Endothelial cell of umbilical vein (primary cell): ENCODE measurements around the gene KLHL35. TPM values are rescaled to one million over a fixed set of nuclear protein-coding genes. Genes with fewer than 3 reads are reported as not detected.

Experiments used
- BruUV-seq: library from RNA; stranded (reverse); fragments of 400-500 nt; replicated peaks from 2 replicates; lab custom pipeline; 2021; lab: Mats Ljungman, UMichigan
- CTCF ChIA-PET: fragments of 300-600, 350-600 bp; sonication (Branson Sonifier 250); formaldehyde crosslinking; loops from one replicate; lab custom pipeline; 2021; ENCODE audit warnings: antibody characterized with exemption, inconsistent platforms; lab: Charles Lee
- POLR2A ChIA-PET: fragments of 300-600, 350-600 bp; sonication (Branson Sonifier 250); formaldehyde crosslinking; loops from one replicate; lab custom pipeline; 2021; ENCODE audit warnings: antibody characterized with exemption, inconsistent platforms; lab: Charles Lee
- DNase-seq: peaks from one replicate; pipeline ENCODE4 v3.0.0-alpha.2; 2011; ENCODE audit warnings: low read depth, low spot score
- FAIRE-seq: peaks from 2 replicates; lab custom pipeline; 2011; peaks lifted over from hg19 to GRCh38; lab: Jason Lieb, UNC
- H2AFZ ChIP-seq: 2 replicates; pipeline ENCODE4 v1.6.0; 2012; ENCODE audit warnings: low read depth, low read length, control low read depth, inconsistent platforms
- H3K27ac ChIP-seq: 2 replicates; pipeline ENCODE4 v1.5.1; 2011; ENCODE audit warnings: low read depth, mild to moderate bottlenecking, control low read depth, low read length, moderate library complexity; ENCODE audit not compliant: insufficient read depth
- H3K27me3 ChIP-seq, 2 experiments: 2 replicates each; pipeline versions ENCODE4 v1.6.0 to v1.6.1; 2011; ENCODE audit warnings: low read length in 2 of 2, mixed read lengths in 1 of 2; ENCODE audit not compliant: control insufficient read depth in 2 of 2, insufficient read depth in 2 of 2
- H3K36me3 ChIP-seq, 2 experiments: 2 replicates in 1 of 2; 3 replicates in 1 of 2; pipeline ENCODE4 v1.5.1; 2011; ENCODE audit warnings: low read length in 2 of 2, mild to moderate bottlenecking in 1 of 2, moderate library complexity in 1 of 2; ENCODE audit not compliant: control insufficient read depth in 2 of 2, insufficient read depth in 2 of 2; ENCODE audit errors: extremely low read depth in 1 of 2
- H3K4me1 ChIP-seq: 3 replicates; pipeline ENCODE4 v1.5.1; 2011; ENCODE audit warnings: mild to moderate bottlenecking, low read length; ENCODE audit not compliant: control insufficient read depth, insufficient read depth; ENCODE audit errors: extremely low read depth
- H3K4me2 ChIP-seq: 2 replicates; pipeline ENCODE4 v1.6.1; 2011; ENCODE audit warnings: low read length, control low read depth, mixed read lengths; ENCODE audit not compliant: insufficient read depth
- H3K4me3 ChIP-seq, 3 experiments: fragments of 200-600 bp in 1 of 3; sonication (generic), shearing (Covaris generic) in 1 of 3; replicated peaks in 1 of 3; 2 replicates each; pipeline ENCODE4 v1.5.1; 2011 to 2016; ENCODE audit warnings: control low read depth in 3 of 3, low read length in 3 of 3, mild to moderate bottlenecking in 2 of 3, inconsistent platforms in 1 of 3, low read depth in 1 of 3, moderate library complexity in 1 of 3; ENCODE audit not compliant: insufficient read depth in 1 of 3
- H3K79me2 ChIP-seq: 2 replicates; pipeline ENCODE4 v1.6.0; 2012; ENCODE audit warnings: low read length, inconsistent platforms; ENCODE audit not compliant: control insufficient read depth, insufficient read depth
- H3K9ac ChIP-seq: replicated peaks from 2 replicates; pipeline ENCODE3; 2011; ENCODE audit warnings: low read length, control low read depth; ENCODE audit not compliant: insufficient read depth; ENCODE audit errors: extremely low read depth
- H3K9me1 ChIP-seq: replicated peaks from 3 replicates; pipeline ENCODE4 v1.6.0; 2011; ENCODE audit warnings: mild to moderate bottlenecking, low read length; ENCODE audit not compliant: control insufficient read depth, insufficient read depth; ENCODE audit errors: extremely low read depth
- H3K9me3 ChIP-seq: replicated peaks from 2 replicates; pipeline ENCODE4 v1.5.1; 2012; ENCODE audit warnings: low read length, inconsistent platforms; ENCODE audit not compliant: control insufficient read depth, insufficient read depth
- H4K20me1 ChIP-seq: replicated peaks from 2 replicates; pipeline ENCODE3; 2011; ENCODE audit warnings: mild to moderate bottlenecking, low read length; ENCODE audit not compliant: control insufficient read depth, insufficient read depth; ENCODE audit errors: extremely low read depth
- EZH2 ChIP-seq: IDR thresholded peaks from 2 replicates; pipeline ENCODE4 v1.6.1; 2012; ENCODE audit warnings: borderline replicate concordance, low read depth, mild to moderate bottlenecking, moderate library complexity, low read length, inconsistent platforms; ENCODE audit not compliant: severe bottlenecking
- FOS ChIP-seq: IDR thresholded peaks from 2 replicates; pipeline ENCODE4 v1.6.1; 2011; ENCODE audit warnings: mild to moderate bottlenecking, low read length, moderate library complexity, borderline replicate concordance; ENCODE audit not compliant: insufficient read depth
- MYC ChIP-seq: IDR thresholded peaks from one replicate; pipeline ENCODE4 v1.6.1; 2011; ENCODE audit warnings: mild to moderate bottlenecking, low read depth, low read length
- dilution Hi-C: fragments of 300-500 bp; cut with MboI; formaldehyde crosslinking; loops from one replicate; pipeline ENCODE4 v1.15.0; 2019; ENCODE audit warnings: low sequenced_read_pairs; ENCODE audit not compliant: extremely low pct_ligation_motif_present
- intact Hi-C: fragments of 100-400 bp; cut with micrococcal nuclease; formaldehyde crosslinking; loops from one replicate; pipeline ENCODE4 v1.10.0; 2022
- polyA plus RNA-seq, 4 experiments: library from polyadenylated mRNA; depleted of rRNA in 3 of 4; stranded (reverse) in 3 of 4; unstranded in 1 of 4; fragments of >200 nt; gene quantifications; 2 replicates each; pipeline versions ENCODE4 v1.2.1 to v1.2.3, GENCODE V29; 2011 to 2012; ENCODE audit warnings: missing spikeins in 1 of 4
- total RNA-seq: library from RNA; stranded (reverse); gene quantifications from 2 replicates; pipeline ENCODE4 v1.2.3, GENCODE V29; 2021
- TF ChIP-seq, protein P1 (sequence below): IDR thresholded peaks from 2 replicates; pipeline ENCODE4 v1.6.1; 2011; ENCODE audit not compliant: insufficient read depth, insufficient read length
- TF ChIP-seq, protein P2 (sequence below), 2 donors: IDR thresholded peaks; 1 replicate in 1 of 2; 2 replicates in 1 of 2; pipeline ENCODE4 v1.5.1; 2011; ENCODE audit warnings: low read length in 2 of 2, mild to moderate bottlenecking in 2 of 2, moderate library complexity in 2 of 2, control low read depth in 1 of 2, inconsistent platforms in 1 of 2, low read depth in 1 of 2; ENCODE audit not compliant: insufficient read depth in 1 of 2; ENCODE audit errors: extremely low read depth in 1 of 2

KLHL35 gene
- total and polyA plus RNA-seq, 2 donors (not counting 3 experiments of a cell fraction or from before 2014, with no cell fraction given), result 0.97 to 2.3 TPM

DNA sequence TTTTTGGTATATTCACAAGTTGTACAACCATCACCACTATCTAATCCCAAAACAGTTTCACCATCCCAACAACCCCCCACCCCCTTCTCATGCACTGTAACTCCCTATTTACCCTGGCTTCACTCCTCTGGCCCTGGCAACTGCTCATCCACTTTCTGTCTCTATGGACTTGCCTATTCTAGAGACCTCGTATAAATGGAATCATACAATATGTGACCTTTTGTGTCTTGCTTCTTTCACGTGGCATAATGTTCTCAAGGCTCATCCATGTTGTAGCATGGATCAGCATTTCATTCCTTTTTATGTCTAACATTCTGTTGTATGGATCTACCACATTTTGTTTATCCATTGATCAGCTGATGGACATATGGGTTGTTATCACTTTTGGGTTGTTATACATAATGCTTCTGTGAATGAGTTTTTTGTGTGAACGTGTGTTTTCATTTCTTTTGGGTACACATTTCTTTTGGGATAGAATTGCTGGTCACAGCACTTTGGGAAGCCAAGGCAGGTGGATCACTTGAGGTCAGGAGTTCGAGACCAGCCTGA is 46.7 kb upstream of the KLHL35 start:
- H4K20me1 ChIP-seq, result no peaks in the 10 kb centered on the region
- DNase-seq, result no peak
- H3K79me2 ChIP-seq, result no peaks in the 10 kb centered on the region
- TF ChIP-seq MYC (no peak), FOS (no peak), EZH2 (no peak)
- TF ChIP-seq, protein P1, sequence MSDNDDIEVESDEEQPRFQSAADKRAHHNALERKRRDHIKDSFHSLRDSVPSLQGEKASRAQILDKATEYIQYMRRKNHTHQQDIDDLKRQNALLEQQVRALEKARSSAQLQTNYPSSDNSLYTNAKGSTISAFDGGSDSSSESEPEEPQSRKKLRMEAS, result no peak
- TF ChIP-seq, protein P2, sequence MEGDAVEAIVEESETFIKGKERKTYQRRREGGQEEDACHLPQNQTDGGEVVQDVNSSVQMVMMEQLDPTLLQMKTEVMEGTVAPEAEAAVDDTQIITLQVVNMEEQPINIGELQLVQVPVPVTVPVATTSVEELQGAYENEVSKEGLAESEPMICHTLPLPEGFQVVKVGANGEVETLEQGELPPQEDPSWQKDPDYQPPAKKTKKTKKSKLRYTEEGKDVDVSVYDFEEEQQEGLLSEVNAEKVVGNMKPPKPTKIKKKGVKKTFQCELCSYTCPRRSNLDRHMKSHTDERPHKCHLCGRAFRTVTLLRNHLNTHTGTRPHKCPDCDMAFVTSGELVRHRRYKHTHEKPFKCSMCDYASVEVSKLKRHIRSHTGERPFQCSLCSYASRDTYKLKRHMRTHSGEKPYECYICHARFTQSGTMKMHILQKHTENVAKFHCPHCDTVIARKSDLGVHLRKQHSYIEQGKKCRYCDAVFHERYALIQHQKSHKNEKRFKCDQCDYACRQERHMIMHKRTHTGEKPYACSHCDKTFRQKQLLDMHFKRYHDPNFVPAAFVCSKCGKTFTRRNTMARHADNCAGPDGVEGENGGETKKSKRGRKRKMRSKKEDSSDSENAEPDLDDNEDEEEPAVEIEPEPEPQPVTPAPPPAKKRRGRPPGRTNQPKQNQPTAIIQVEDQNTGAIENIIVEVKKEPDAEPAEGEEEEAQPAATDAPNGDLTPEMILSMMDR (IDR thresholded peaks at IDR 0.05; ENCODE audit: extremely low read depth in 1 of 2, insufficient read depth in 1 of 2, low read depth in 1 of 2, low read length in 2 of 2), result no peak
- no TSS peak for BruUV-seq
- dilution Hi-C loops (no loop called here), intact Hi-C loops (no loop called here)
- no peaks in the 10 kb centered on the region for H3K27me3 ChIP-seq
- H3K9me1 ChIP-seq, result no peaks in the 10 kb centered on the region
- H3K4me3 ChIP-seq, result no peak overlapping the region
- ChIA-PET CTCF (no interaction called here), POLR2A (no interaction called here)
- no peak for FAIRE-seq
- no peaks in the 10 kb centered on the region for H3K9me3 ChIP-seq
- peaks cover 0 to 3% of the 10 kb centered on the region in 2 experiments for H3K36me3 ChIP-seq
- peaks cover 17% of the 10 kb centered on the region for H3K4me1 ChIP-seq
- no peak overlapping the region for H3K9ac ChIP-seq
- no peak overlapping the region for H2AFZ ChIP-seq
- H3K4me2 ChIP-seq, result no peak overlapping the region
- H3K27ac ChIP-seq, result no peak overlapping the region
